Brain microvascular endothelial cell (primary cell): Measurements from ENCODE around the gene INSR.
A peak's percentile ranks its signal among the peaks of the same experiment; 100 is the strongest.

ENCODE experiments used
- DNase-seq: peaks from one replicate; pipeline ENCODE4 v3.0.0-alpha.2; 2020
- H3K27ac ChIP-seq: fragments of 250-450 bp; sonication (Bioruptor Pico); 2 replicates; pipeline ENCODE4 v1.5.1; 2020; ENCODE audit warnings: mild to moderate bottlenecking, moderate library complexity
- H3K27me3 ChIP-seq: fragments of 250-450 bp; sonication (Bioruptor Pico); replicated peaks from 2 replicates; pipeline ENCODE4 v1.5.1; 2020; ENCODE audit warnings: mild to moderate bottlenecking
- H3K36me3 ChIP-seq: fragments of 250-450 bp; sonication (Bioruptor Pico); replicated peaks from 2 replicates; pipeline ENCODE4 v1.5.1; 2020; ENCODE audit warnings: mild to moderate bottlenecking
- H3K4me3 ChIP-seq: 2 replicates; pipeline ENCODE4 v1.5.1; 2011; ENCODE audit warnings: low read depth, mild to moderate bottlenecking, control low read depth, low read length, moderate library complexity
- CTCF ChIP-seq: IDR thresholded peaks from 2 replicates; pipeline ENCODE4 v1.5.1; 2011; ENCODE audit warnings: low read depth, mild to moderate bottlenecking, moderate library complexity, low read length, control low read depth, inconsistent platforms; ENCODE audit errors: missing control alignments
- in situ Hi-C: cut with HindIII; loops from 2 replicates; pipeline ENCODE4 v1.10.0; 2017; ENCODE audit warnings: low sequenced_read_pairs, low pct_ligation_motif_present

The INSR gene

GRCh38 chr19:7176792-7177191, 117.4 kb downstream of the INSR start:
- no peak for DNase-seq
- in situ Hi-C loops, result no loop called here
- H3K36me3 ChIP-seq, result no peaks in the 10 kb centered on the region
- no peak for TF ChIP-seq CTCF
- no peak overlapping the region for H3K4me3 ChIP-seq
- H3K27ac ChIP-seq, result no peak overlapping the region
- no peaks in the 10 kb centered on the region for H3K27me3 ChIP-seq

- in situ Hi-C loops, result no loop called here
- DNase-seq, result no peak
- no peaks in the 10 kb centered on the region for H3K27me3 ChIP-seq
- no peak overlapping the region for H3K4me3 ChIP-seq
- H3K27ac ChIP-seq, result no peak overlapping the region
- no peaks in the 10 kb centered on the region for H3K36me3 ChIP-seq
- TF ChIP-seq CTCF, result no peak
These were observed 121.4 kb downstream of the INSR start for GRCh38 chr19:7172794-7173193.

- Histone ChIP-seq H3K4me3 (no peak overlapping the region), H3K36me3 (no peaks in the 10 kb centered on the region), H3K27me3 (no peaks in the 10 kb centered on the region), H3K27ac (no peak overlapping the region)
- no peak for DNase-seq
- TF ChIP-seq CTCF, result no peak
- in situ Hi-C loops, result no loop called here
These were observed 123.2 kb downstream of the INSR start for GRCh38 chr19:7170983-7171382.

- Histone ChIP-seq H3K4me3 (no peak overlapping the region), H3K36me3 (no peaks in the 10 kb centered on the region), H3K27ac (no peak overlapping the region), H3K27me3 (no peaks in the 10 kb centered on the region)
- in situ Hi-C loops, result no loop called here
- no peak for DNase-seq
- no peak for TF ChIP-seq CTCF
These were observed 125.3 kb downstream of the INSR start for GRCh38 chr19:7168941-7169340.

GRCh38 chr19:7161292-7161691, 132.9 kb downstream of the INSR start:
- Histone ChIP-seq H3K27ac (no peak overlapping the region), H3K27me3 (no peaks in the 10 kb centered on the region), H3K4me3 (no peak overlapping the region), H3K36me3 (no peaks in the 10 kb centered on the region)
- in situ Hi-C loops, result no loop called here
- DNase-seq, result no peak
- no peak for TF ChIP-seq CTCF

GRCh38 chr19:7159105-7159933, 134.9 kb downstream of the INSR start:
- H3K4me3 ChIP-seq, result no peak overlapping the region
- in situ Hi-C loops, result no loop called here
- TF ChIP-seq CTCF, result no peak

More at GRCh38 chr19:7159105-7159933, 134.9 kb downstream of the INSR start:
- Histone ChIP-seq H3K36me3 (no peaks in the 10 kb centered on the region), H3K27ac (no peak overlapping the region), H3K27me3 (no peaks in the 10 kb centered on the region)
- peak; percentile 51 for DNase-seq
